GM18907 (cell line): ENCODE data around the gene C6orf120.

Source experiments
- ATAC-seq: cut with Tn5 transposase; IDR thresholded peaks from one replicate; pipeline ENCODE4 v1.9.1; 2021; ENCODE audit warnings: mild to moderate bottlenecking, moderate library complexity; ENCODE audit not compliant: unreplicated experiment

The C6orf120 gene

GRCh38 chr6:169723991-169724493, 22.1 kb downstream of the C6orf120 start:
- ATAC-seq: peak; percentile 38

DNA sequence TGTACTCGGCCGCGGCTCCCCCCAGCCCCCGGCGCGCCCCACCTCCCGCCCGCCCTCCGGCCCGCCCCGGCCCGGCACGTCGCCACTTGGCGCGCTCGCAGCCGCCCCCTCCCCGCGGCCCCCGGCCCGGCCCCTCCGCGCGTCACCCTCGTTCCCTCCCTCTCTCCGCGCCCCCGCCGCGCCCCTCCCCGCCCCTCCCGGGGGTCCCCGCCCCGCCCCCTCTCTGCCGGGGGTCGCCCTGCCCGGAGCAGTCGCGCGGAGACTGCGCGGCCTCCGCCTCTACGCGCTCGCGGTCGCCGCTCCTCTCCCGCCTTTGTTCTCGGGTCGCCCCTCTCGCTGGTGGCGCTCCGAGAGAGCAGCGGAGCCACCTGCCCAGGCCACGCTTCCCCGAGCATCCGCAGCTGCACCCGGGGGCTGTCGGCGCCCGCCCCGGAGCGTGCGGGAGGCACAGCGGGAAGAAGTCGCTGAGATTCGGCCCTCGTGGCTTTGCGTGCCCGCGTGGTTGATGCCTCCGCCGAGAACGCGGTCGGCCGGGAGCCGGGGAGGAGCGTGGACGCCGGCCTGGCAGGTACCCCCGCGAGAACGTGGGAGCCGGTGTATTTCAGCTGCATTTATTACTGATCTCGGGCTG, 22.7 kb downstream of the C6orf120 start, which contains the start of gene PHF10:
Gene PHF10, minus strand, starts transcription at position 7 of the 631 bp plus-strand sequence. CDS start 569 bp downstream, outside the sequence.
- peak; percentile 43 for ATAC-seq

DNA sequence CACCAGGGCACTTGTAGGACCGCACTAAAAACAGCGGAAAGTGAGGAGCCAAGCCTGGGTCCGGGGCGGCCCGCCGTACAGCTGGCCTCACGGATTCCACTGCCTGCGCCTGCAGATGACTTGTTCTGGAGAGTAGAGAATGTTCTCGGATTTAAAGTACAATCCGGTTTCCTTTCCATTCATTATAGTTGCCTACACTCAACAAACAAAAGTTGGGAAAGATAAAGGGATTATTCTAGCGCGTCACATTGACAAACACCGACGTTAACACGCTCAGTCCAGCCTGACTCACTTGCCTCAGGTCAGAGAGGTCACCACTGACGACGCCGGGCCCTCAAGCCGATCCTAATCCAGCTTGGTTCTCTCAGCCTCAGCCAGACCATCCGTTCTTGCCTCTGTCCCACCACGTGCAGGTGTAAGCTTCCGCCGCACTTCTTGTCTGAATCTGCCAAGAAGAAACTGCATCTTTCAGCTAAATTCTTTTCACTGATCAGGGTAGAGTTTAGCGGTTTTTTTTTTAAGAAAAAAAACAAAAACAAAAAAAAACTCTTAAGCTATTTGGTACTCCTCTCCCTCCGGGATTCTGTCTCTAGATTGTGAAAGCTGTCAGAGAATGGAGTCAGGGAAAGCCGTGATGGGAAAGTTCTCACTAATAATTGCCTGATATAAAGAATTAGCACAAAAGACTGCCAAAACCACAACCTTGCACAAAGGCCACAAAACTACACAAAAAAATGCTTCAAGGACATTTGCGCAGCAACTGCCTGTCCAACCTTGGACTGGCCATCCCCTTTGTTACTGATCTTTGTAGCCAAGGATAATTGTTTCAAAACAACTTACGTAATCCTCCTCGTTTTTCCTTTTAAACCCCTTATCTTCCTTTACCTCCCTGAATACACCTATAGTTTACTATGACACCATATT, 23.5 kb downstream of the C6orf120 start:
- ATAC-seq: peak; percentile 27

GRCh38 chr6:169726049-169726400, 24.1 kb downstream of the C6orf120 start:
- ATAC-seq: no peak

- ATAC-seq: no peak
These were observed 25.0 kb downstream of the C6orf120 start for GRCh38 chr6:169726963-169727362.

DNA sequence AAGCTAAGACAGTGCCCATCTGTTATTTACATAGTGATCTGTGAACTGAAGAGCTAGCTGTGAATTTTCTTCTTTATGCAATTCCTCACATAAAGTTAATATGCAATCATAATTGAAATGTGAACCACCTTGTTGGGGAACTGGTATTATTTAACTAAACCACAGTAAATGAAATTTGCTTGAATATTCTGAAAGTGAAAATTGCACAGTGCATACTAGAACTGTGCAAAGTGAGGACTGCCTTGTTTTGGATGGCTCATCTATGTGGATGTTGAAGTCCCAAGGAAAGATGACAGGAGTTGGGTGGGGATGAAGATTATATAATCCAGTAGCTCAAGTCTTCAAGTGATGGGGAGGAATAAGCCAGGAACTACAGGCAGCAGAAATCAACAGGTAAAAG, 28.0 kb downstream of the C6orf120 start:
- no peak for ATAC-seq

GRCh38 chr6:169738204-169738975, 36.5 kb downstream of the C6orf120 start:
- ATAC-seq: no peak

DNA sequence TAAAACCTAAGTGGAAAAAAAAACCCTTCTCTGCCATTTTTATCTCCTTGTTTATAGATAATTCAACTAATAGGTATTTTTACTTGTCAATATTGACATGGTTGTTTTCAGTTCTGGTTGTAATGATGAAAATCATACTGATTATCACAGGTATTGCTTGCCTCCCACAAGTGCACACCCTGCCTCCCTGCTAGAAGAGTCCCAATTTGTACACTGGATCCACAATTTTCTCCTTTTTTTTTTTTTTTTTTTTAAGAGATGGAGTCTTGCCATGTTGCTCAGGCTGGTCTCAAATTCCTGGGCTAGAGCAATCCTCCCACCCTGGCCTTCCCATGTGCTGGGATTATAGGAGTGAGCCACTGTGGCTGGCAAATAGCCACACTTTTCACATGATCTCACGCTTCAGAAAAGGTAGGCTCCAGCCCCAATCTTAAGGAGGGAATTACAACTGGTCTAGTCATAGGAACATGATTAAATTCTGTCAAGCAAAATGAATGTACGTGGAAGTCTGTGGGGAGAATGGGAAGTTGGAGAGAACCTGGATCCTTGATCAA, 37.1 kb downstream of the C6orf120 start:
- ATAC-seq: no peak

GRCh38 chr6:169741344-169741743, 39.4 kb downstream of the C6orf120 start:
- ATAC-seq: no peak

- ATAC-seq: no peak
These were observed 43.5 kb downstream of the C6orf120 start for GRCh38 chr6:169745405-169745804.

GRCh38 chr6:169746556-169746955, 44.6 kb downstream of the C6orf120 start:
- ATAC-seq: no peak

DNA sequence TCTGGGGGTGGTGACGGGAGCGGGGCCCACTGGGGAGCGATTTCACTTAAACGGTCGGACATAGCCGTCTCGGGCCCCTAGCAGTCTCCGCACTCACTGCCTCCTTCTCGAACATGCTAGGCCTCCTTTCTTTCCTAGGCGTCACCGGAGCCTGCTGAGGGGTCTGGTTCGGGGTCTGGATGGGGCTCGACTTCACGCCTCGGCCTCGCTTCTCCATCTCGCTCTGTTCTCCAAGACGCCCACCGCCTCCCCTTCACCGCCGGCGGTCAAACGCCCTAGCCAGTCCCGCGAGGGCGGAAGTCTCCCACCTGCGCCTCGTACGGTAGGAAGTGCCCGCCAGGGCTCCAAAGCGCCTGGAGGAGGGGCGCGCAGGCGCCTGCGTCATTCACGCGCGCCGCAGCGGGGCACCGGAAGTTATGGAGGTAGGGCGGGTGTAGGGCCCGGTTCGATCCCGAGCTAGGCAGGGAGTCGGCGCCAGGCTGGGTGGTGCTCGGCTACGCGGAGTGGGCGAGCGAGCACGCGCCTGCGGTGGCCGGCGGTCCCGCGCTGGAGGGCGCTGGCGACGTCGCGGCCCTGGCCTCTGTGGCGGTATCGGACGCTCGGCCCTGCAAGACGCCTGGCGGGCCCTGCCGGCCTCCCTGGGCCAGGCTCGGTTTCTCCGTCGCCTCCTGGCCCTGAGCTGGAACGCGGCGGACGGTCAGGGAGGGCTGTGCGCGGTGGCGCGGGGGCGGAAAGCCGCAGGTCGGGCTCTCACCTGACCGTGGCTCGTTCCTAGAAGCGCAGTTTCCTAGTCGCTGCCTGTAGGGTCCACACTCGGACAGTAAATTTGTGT, 49.5 kb downstream of the C6orf120 start, which contains the start of the genes DYNLT2 and ERMARD:
Gene DYNLT2, minus strand, starts transcription at position 331 of the 832 bp plus-strand sequence. Its CDS starts 114 bp downstream, at position 217.
Gene ERMARD, plus strand, starts transcription at position 381 of the 832 bp plus-strand sequence. Its CDS starts 36 bp downstream, at position 417.
- peak; percentile 96 for ATAC-seq

- no peak for ATAC-seq
These were observed 50.2 kb downstream of the C6orf120 start for GRCh38 chr6:169752074-169752623.
